Activated CD8-positive, alpha-beta memory T cell treated with anti-CD3 and anti-CD28 coated beads, Interleukin-2, amount 50 U/mL, for 24 hours (primary cell): ENCODE measurements around the gene MYO7B.

Experiments used
- DNase-seq: peaks from one replicate; pipeline ENCODE4 v3.0.0-alpha.2; 2020; ENCODE audit errors: extremely low read depth

MYO7B gene

GRCh38 chr2:127679680-127680361 is 144.3 kb downstream of the MYO7B start:
- no peak for DNase-seq

- no peak for DNase-seq
Measured at GRCh38 chr2:127680706-127681287, 145.3 kb downstream of the MYO7B start.

GRCh38 chr2:127681288-127681804 is 145.9 kb downstream of the MYO7B start:
- no peak for DNase-seq

- no peak for DNase-seq
Measured at GRCh38 chr2:127681976-127682857, 146.7 kb downstream of the MYO7B start.

GRCh38 chr2:127683056-127683455 is 147.6 kb downstream of the MYO7B start:
- no peak for DNase-seq

GRCh38 chr2:127683757-127684156 is 148.3 kb downstream of the MYO7B start:
- DNase-seq: no peak

- no peak for DNase-seq
Measured at GRCh38 chr2:127685410-127686080, 150.1 kb downstream of the MYO7B start.
